OCI-LY7 (cell line): ENCODE results near the gene BCAR1. TPM values are rescaled to one million over a fixed set of nuclear protein-coding genes. Genes with fewer than 3 reads are reported as not detected.
"Not testable (repeated sequence)": the region's sequence is repeated elsewhere in the genome, so short reads cannot be mapped to it uniquely, and the experiment has no call there.

Experiments used
- BruUV-seq: library from RNA; stranded (reverse); fragments of 400-500 nt; replicated peaks from 2 replicates; lab custom pipeline; 2021; lab: Mats Ljungman, UMichigan
- CTCF ChIA-PET: fragments of 300-600 bp; sonication (Branson Sonifier 250); formaldehyde crosslinking; loops from one replicate; lab custom pipeline; 2022; ENCODE audit warnings: antibody characterized with exemption; ENCODE audit not compliant: unreplicated experiment; lab: Charles Lee
- POLR2A ChIA-PET: fragments of 300-600 bp; sonication (Branson Sonifier 250); formaldehyde crosslinking; loops from one replicate; lab custom pipeline; 2022; ENCODE audit warnings: antibody characterized with exemption; lab: Charles Lee
- DNase-seq: peaks from one replicate; pipeline ENCODE4 v3.0.0-alpha.2; 2015; ENCODE audit warnings: low spot score
- H2AFZ ChIP-seq: fragments of 200-600 bp; sonication (generic), shearing (Covaris generic); 2 replicates; pipeline ENCODE4 v1.6.1; 2014; ENCODE audit warnings: mild to moderate bottlenecking, antibody characterized with exemption, low read length, moderate library complexity
- H3K27ac ChIP-seq: fragments of 200-600 bp; sonication (generic); 2 replicates; pipeline ENCODE4 v1.5.1; 2014; ENCODE audit warnings: mixed run types, low read depth, mild to moderate bottlenecking, moderate library complexity, low read length, inconsistent platforms; ENCODE audit not compliant: poor library complexity, severe bottlenecking
- H3K36me3 ChIP-seq: fragments of 200-600 bp; sonication (generic); 2 replicates; pipeline ENCODE4 v1.6.1; 2014; ENCODE audit warnings: mild to moderate bottlenecking, antibody characterized with exemption, low read length, moderate library complexity, mixed read lengths; ENCODE audit not compliant: insufficient read depth
- H3K4me1 ChIP-seq: fragments of 200-600 bp; sonication (generic); 2 replicates; pipeline ENCODE4 v1.5.1; 2014; ENCODE audit warnings: mild to moderate bottlenecking, low read length; ENCODE audit not compliant: insufficient read depth, poor library complexity, severe bottlenecking
- H3K4me2 ChIP-seq: fragments of 200-600 bp; sonication (generic); 2 replicates; pipeline ENCODE4 v1.6.1; 2014; ENCODE audit warnings: mild to moderate bottlenecking, low read length
- H3K4me3 ChIP-seq: fragments of 200-600 bp; sonication (generic); 2 replicates; pipeline ENCODE4 v1.5.1; 2014; ENCODE audit warnings: mild to moderate bottlenecking, low read depth, low read length; ENCODE audit not compliant: poor library complexity, severe bottlenecking
- H3K79me2 ChIP-seq: fragments of 200-600 bp; sonication (generic); 2 replicates; pipeline ENCODE4 v1.6.1; 2016; ENCODE audit warnings: low read depth, mild to moderate bottlenecking, low read length, moderate library complexity, mixed read lengths; ENCODE audit not compliant: insufficient read depth
- H3K9me2 ChIP-seq: fragments of 200-600 bp; sonication (generic); 2 replicates; pipeline ENCODE4 v1.6.1; 2016; ENCODE audit warnings: mild to moderate bottlenecking, low read length, mixed read lengths; ENCODE audit not compliant: insufficient read depth
- H3K9me3 ChIP-seq: fragments of 200-600 bp; sonication (generic); 2 replicates; pipeline ENCODE4 v1.6.1; 2014; ENCODE audit warnings: mild to moderate bottlenecking, mixed run types, low read length, mixed read lengths
- H4K20me1 ChIP-seq: fragments of 200-600 bp; sonication (generic); 2 replicates; pipeline ENCODE4 v1.6.1; 2014; ENCODE audit warnings: mild to moderate bottlenecking, antibody characterized with exemption, low read length, moderate library complexity, mixed read lengths; ENCODE audit not compliant: insufficient read depth
- CTCF ChIP-seq: fragments of 200-600 bp; sonication (generic); conservative IDR thresholded peaks from 2 replicates; pipeline ENCODE4 v1.5.1; 2014; ENCODE audit warnings: mild to moderate bottlenecking, antibody characterized with exemption, low read length, moderate library complexity, mixed read lengths
- EZH2phosphoT487 ChIP-seq: fragments of 200-600 bp; sonication (generic); IDR thresholded peaks from 2 replicates; pipeline ENCODE4 v1.6.1; 2018; ENCODE audit warnings: low read depth, borderline replicate concordance, mild to moderate bottlenecking, mixed run types, antibody characterized with exemption, low read length, moderate library complexity, mixed read lengths
- intact Hi-C: fragments of 100-400 bp; cut with micrococcal nuclease; formaldehyde crosslinking; loops from one replicate; pipeline ENCODE4 v1.10.0; 2022; ENCODE audit not compliant: unreplicated experiment
- total RNA-seq, 2 experiments: library from RNA; depleted of rRNA in 1 of 2; stranded (reverse); fragments of >200 nt in 1 of 2; shearing (Covaris generic) in 1 of 2; gene quantifications; 2 replicates each; pipeline ENCODE4 v1.2.3, GENCODE V29; 2014 to 2022

BCAR1 gene
- total RNA-seq, 2 experiments from 2014 or later, result 10.0 to 15.1 TPM

- intact Hi-C loops, result no loop called here
- BruUV-seq, result no TSS peak
- no peaks in the 10 kb centered on the region for H3K79me2 ChIP-seq
- H3K9me3 ChIP-seq, result no peaks in the 10 kb centered on the region
- no peak overlapping the region for H3K4me2 ChIP-seq
- ChIA-PET POLR2A (interaction anchor here (0.7 kb wide), 1 partner anchor 85 kb away, joined by 4 read pairs; no protein-coding TSS in a partner anchor), CTCF (no interaction called here)
- DNase-seq, result no peak
- H3K36me3 ChIP-seq, result no peaks in the 10 kb centered on the region
- H2AFZ ChIP-seq, result no peak overlapping the region
- H3K4me1 ChIP-seq, result no peaks in the 10 kb centered on the region
- TF ChIP-seq CTCF (no peak), EZH2phosphoT487 (no peak)
- H4K20me1 ChIP-seq, result no peaks in the 10 kb centered on the region
- H3K27ac ChIP-seq, result no peak overlapping the region
- no peaks in the 10 kb centered on the region for H3K9me2 ChIP-seq
- no peak overlapping the region for H3K4me3 ChIP-seq
These were observed 35.0 kb upstream of the BCAR1 start for GRCh38 chr16:75286389-75286788.

GRCh38 chr16:75282466-75283281, 31.2 kb upstream of the BCAR1 start:
- H3K4me1 ChIP-seq, result no peaks in the 10 kb centered on the region
- no peak overlapping the region for H3K27ac ChIP-seq
- no peaks in the 10 kb centered on the region for H3K9me3 ChIP-seq
- no peak for DNase-seq
- H3K9me2 ChIP-seq, result no peaks in the 10 kb centered on the region
- ChIA-PET POLR2A (interaction anchor here (0.5 to 1.6 kb wide), 3 partner anchors 11 to 103 kb away, joined by 3 to 5 read pairs (median 3); no protein-coding TSS in a partner anchor), CTCF (no interaction called here)
- H3K79me2 ChIP-seq, result no peaks in the 10 kb centered on the region
- H3K4me2 ChIP-seq, result no peak overlapping the region
- no peaks in the 10 kb centered on the region for H3K36me3 ChIP-seq
- H3K4me3 ChIP-seq, result no peak overlapping the region
- intact Hi-C loops, result no loop called here
- TF ChIP-seq EZH2phosphoT487 (no peak), CTCF (no peak)
- BruUV-seq, result no TSS peak
- no peak overlapping the region for H2AFZ ChIP-seq
- no peaks in the 10 kb centered on the region for H4K20me1 ChIP-seq

GRCh38 chr16:75281826-75282225, 30.4 kb upstream of the BCAR1 start:
- no peaks in the 10 kb centered on the region for H3K9me2 ChIP-seq
- intact Hi-C loops, result no loop called here
- no peaks in the 10 kb centered on the region for H3K36me3 ChIP-seq
- DNase-seq, result no peak
- no peak overlapping the region for H3K4me2 ChIP-seq
- CTCF ChIA-PET, result interaction anchor here (0.6 kb wide), 1 partner anchor 43 kb away, joined by 3 read pairs; no protein-coding TSS in a partner anchor
- POLR2A ChIA-PET, result interaction anchor here (0.5 to 1.6 kb wide), 4 partner anchors 12 to 1904 kb away, joined by 3 to 5 read pairs (median 4); no protein-coding TSS in a partner anchor
- no peaks in the 10 kb centered on the region for H3K9me3 ChIP-seq
- H3K27ac ChIP-seq, result no peak overlapping the region
- no peak overlapping the region for H2AFZ ChIP-seq
- H3K79me2 ChIP-seq, result no peaks in the 10 kb centered on the region
- H4K20me1 ChIP-seq, result no peaks in the 10 kb centered on the region
- no peak overlapping the region for H3K4me3 ChIP-seq
- BruUV-seq, result no TSS peak
- no peaks in the 10 kb centered on the region for H3K4me1 ChIP-seq
- TF ChIP-seq EZH2phosphoT487, result no peak
- no peak for TF ChIP-seq CTCF

GRCh38 chr16:75281009-75281408, 29.6 kb upstream of the BCAR1 start:
- DNase-seq, H3K79me2 ChIP-seq, CTCF ChIA-PET, H2AFZ ChIP-seq, BruUV-seq, H4K20me1 ChIP-seq, H3K4me3 ChIP-seq, H3K4me1 ChIP-seq, H3K4me2 ChIP-seq, H3K9me2 ChIP-seq, H3K9me3 ChIP-seq, H3K27ac ChIP-seq, intact Hi-C loops, H3K36me3 ChIP-seq: not testable (repeated sequence)
- POLR2A ChIA-PET, result interaction anchor here (0.5 to 0.8 kb wide), 3 partner anchors 99 to 844 kb away, joined by 3 read pairs; no protein-coding TSS in a partner anchor
